ENCODE results near the gene RAB24.

RAB24 gene

GRCh38 chr5:177339107-177339638 lies 35.7 kb upstream of the RAB24 start:
- TF ChIP-seq POLR2AphosphoS5 (IDR thresholded peaks at IDR 0.05; ENCODE audit: low read depth, low read length): no peak
- TF ChIP-seq POLR2A (IDR thresholded peaks at IDR 0.05; ENCODE audit: low read depth, low read length): no peak
- TF ChIP-seq TAF1 (IDR thresholded peaks at IDR 0.05; ENCODE audit: borderline replicate concordance, low read depth, low read length): no peak
- no peak for FAIRE-seq
- no peak for DNase-seq (ENCODE audit: insufficient read length)

GRCh38 chr5:177338251-177339106 lies 35.0 kb upstream of the RAB24 start:
- DNase-seq (ENCODE audit: insufficient read length): no peak
- no peak for FAIRE-seq
- no peak for TF ChIP-seq TAF1 (IDR thresholded peaks at IDR 0.05; ENCODE audit: borderline replicate concordance, low read depth, low read length)
- TF ChIP-seq POLR2AphosphoS5 (IDR thresholded peaks at IDR 0.05; ENCODE audit: low read depth, low read length): no peak
- no peak for TF ChIP-seq POLR2A (IDR thresholded peaks at IDR 0.05; ENCODE audit: low read depth, low read length)

- FAIRE-seq: no peak
- TF ChIP-seq POLR2A (IDR thresholded peaks at IDR 0.05; ENCODE audit: low read depth, low read length): no peak
- TF ChIP-seq POLR2AphosphoS5 (IDR thresholded peaks at IDR 0.05; ENCODE audit: low read depth, low read length): no peak
- TF ChIP-seq TAF1 (IDR thresholded peaks at IDR 0.05; ENCODE audit: borderline replicate concordance, low read depth, low read length): no peak
- no peak for DNase-seq (ENCODE audit: insufficient read length)
Observed at GRCh38 chr5:177336603-177337494, 33.3 kb upstream of the RAB24 start.

- no peak for DNase-seq (ENCODE audit: insufficient read length)
Observed at GRCh38 chr5:177336112-177336511, 32.6 kb upstream of the RAB24 start.

GRCh38 chr5:177335701-177336065 lies 32.2 kb upstream of the RAB24 start:
- FAIRE-seq (no peak), DNase-seq (ENCODE audit: insufficient read length) (no peak)
- TF ChIP-seq POLR2A (IDR thresholded peaks at IDR 0.05; ENCODE audit: low read depth, low read length): no peak
- no peak for TF ChIP-seq POLR2AphosphoS5 (IDR thresholded peaks at IDR 0.05; ENCODE audit: low read depth, low read length)
- TF ChIP-seq TAF1 (IDR thresholded peaks at IDR 0.05; ENCODE audit: borderline replicate concordance, low read depth, low read length): no peak

More at GRCh38 chr5:177336112-177336511, 32.6 kb upstream of the RAB24 start:
- no peak for FAIRE-seq
- no peak for TF ChIP-seq POLR2A (IDR thresholded peaks at IDR 0.05; ENCODE audit: low read depth, low read length)
- TF ChIP-seq TAF1 (IDR thresholded peaks at IDR 0.05; ENCODE audit: borderline replicate concordance, low read depth, low read length): no peak
- TF ChIP-seq POLR2AphosphoS5 (IDR thresholded peaks at IDR 0.05; ENCODE audit: low read depth, low read length): no peak

GRCh38 chr5:177334781-177335700 lies 31.5 kb upstream of the RAB24 start:
- no peak for TF ChIP-seq POLR2A (IDR thresholded peaks at IDR 0.05; ENCODE audit: low read depth, low read length)
- no peak for TF ChIP-seq TAF1 (IDR thresholded peaks at IDR 0.05; ENCODE audit: borderline replicate concordance, low read depth, low read length)
- TF ChIP-seq POLR2AphosphoS5 (IDR thresholded peaks at IDR 0.05; ENCODE audit: low read depth, low read length): no peak
- no peak for FAIRE-seq
- no peak for DNase-seq (ENCODE audit: insufficient read length)

- no peak for TF ChIP-seq POLR2A (IDR thresholded peaks at IDR 0.05; ENCODE audit: low read depth, low read length)
- TF ChIP-seq POLR2AphosphoS5 (IDR thresholded peaks at IDR 0.05; ENCODE audit: low read depth, low read length): no peak
- TF ChIP-seq TAF1 (IDR thresholded peaks at IDR 0.05; ENCODE audit: borderline replicate concordance, low read depth, low read length): no peak
- DNase-seq (ENCODE audit: insufficient read length) (no peak), FAIRE-seq (no peak)
Observed at GRCh38 chr5:177334155-177334551, 30.6 kb upstream of the RAB24 start.

GRCh38 chr5:177333420-177334154 lies 30.1 kb upstream of the RAB24 start:
- FAIRE-seq (no peak), DNase-seq (ENCODE audit: insufficient read length) (no peak)
- TF ChIP-seq POLR2A (IDR thresholded peaks at IDR 0.05; ENCODE audit: low read depth, low read length): no peak

GRCh38 chr5:177332896-177333260 lies 29.4 kb upstream of the RAB24 start:
- no peak for FAIRE-seq

More at GRCh38 chr5:177332896-177333260, 29.4 kb upstream of the RAB24 start:
- DNase-seq (ENCODE audit: insufficient read length): no peak
- no peak for TF ChIP-seq POLR2AphosphoS5 (IDR thresholded peaks at IDR 0.05; ENCODE audit: low read depth, low read length)
- no peak for TF ChIP-seq TAF1 (IDR thresholded peaks at IDR 0.05; ENCODE audit: borderline replicate concordance, low read depth, low read length)
- TF ChIP-seq POLR2A (IDR thresholded peaks at IDR 0.05; ENCODE audit: low read depth, low read length): no peak

Measured in GM12892 (cell line).